HG03520 (cell line): ENCODE results near the gene LGALS3BP.

Experiments
- ATAC-seq: cut with Tn5 transposase; IDR thresholded peaks from one replicate; pipeline ENCODE4 v1.9.1; 2021; ENCODE audit warnings: mild to moderate bottlenecking, moderate library complexity; ENCODE audit not compliant: unreplicated experiment

LGALS3BP gene

GRCh38 chr17:78986649-78987328 is 7.1 kb upstream of the LGALS3BP start:
- ATAC-seq, result no peak

DNA sequence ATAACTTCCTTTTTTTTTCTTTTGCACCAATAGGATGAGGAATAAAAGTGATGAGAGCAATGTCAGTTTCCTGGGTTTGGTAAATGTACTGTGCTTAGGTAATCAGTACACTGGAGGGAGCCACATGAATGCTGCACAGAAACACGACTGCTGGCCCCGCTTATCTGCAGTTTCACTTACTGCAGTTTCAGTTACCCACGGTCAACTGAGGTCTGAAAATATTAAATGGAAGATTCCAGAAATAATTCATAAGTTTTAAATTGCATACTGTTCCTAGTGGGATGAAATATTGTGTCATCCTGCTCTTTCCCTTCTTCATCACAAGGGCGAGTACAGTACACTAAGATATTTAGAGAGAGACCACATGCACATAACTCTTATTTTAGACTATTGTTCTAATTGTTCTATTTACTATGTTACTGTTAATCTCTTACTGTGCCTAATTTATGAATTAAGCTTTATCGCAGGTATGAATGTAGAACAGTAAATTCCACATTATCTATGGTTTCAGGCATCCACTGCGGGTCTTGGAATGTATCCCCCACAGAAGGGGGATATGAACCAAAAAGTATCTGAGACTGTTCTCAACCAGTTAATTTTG is 6.4 kb upstream of the LGALS3BP start:
- ATAC-seq, result no peak

DNA sequence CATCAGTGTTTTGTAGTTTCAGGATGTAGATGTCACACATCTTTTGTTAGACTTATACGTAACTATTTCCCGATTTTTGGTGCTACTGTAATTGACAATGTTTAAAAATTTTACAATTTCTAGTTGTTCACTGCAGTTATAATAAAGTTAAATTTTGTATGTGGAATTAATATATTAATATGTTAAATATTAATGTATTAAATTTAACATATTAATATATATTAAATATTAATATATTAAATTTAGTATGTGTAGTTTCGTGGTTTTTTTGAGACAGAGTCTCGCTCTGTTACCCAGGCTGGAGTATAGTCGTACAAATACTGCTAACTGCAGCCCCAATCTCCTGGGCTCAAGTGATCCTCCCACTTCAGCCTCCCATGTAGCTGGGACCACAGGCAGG is 5.7 kb upstream of the LGALS3BP start:
- ATAC-seq, result no peak

- no peak for ATAC-seq
Observed at GRCh38 chr17:78981010-78981888, 1.5 kb upstream of the LGALS3BP start.

GRCh38 chr17:78980624-78980972 is 875 bp upstream of the LGALS3BP start:
- ATAC-seq, result no peak

- no peak for ATAC-seq
Observed at GRCh38 chr17:78977997-78978973, 1.4 kb downstream of the LGALS3BP start.

DNA sequence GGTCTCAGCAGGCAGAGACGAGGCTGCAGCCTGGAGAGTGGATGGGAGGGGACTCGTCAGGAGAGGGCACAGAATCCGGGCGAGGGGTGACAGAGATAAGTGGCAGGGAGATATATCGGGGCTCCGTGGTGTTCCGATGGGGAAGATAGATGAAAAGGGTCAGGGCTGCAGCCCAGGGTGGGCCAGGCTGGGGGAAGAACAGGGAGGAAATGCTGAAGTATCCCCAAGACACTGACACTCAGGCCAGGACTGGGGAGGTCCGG is 2.1 kb downstream of the LGALS3BP start:
- ATAC-seq, result no peak

DNA sequence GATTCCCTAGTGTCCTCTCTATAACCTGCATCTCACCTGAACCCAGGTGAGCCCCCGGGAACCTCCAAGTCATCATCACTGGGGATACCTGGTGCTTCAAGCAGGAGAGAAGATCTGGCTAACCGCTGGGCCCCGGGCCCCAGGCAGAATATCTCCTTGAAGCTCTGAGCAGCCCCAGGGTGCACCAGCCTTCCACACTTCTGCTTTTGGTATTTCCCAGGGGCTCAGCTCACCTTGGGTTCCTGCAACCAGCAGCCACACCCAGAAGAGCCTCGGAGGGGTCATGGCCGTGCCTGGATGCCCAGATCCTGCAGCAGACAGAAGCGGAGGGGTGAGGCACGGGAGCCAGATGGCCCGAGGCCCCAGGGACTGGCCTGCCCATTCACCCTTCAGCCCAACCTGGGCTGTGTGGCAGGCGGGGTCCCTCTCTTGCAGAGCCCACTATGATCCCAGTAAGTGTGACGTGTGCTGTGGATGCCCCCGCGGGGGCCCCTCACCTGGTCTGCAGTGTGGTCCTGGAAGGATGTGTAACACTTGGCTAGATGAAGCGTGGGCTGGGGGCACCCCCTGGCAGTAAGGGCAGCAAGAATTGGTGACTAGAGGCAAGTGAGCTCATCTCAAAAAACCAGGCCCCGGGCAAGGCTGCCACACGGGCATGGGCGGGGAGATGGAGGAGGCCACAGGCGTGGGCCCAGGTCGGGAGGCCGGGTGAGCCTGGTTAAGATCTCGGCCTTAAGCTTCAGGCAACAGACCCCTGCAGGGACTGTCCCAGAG is 2.6 kb downstream of the LGALS3BP start:
- ATAC-seq, result no peak

DNA sequence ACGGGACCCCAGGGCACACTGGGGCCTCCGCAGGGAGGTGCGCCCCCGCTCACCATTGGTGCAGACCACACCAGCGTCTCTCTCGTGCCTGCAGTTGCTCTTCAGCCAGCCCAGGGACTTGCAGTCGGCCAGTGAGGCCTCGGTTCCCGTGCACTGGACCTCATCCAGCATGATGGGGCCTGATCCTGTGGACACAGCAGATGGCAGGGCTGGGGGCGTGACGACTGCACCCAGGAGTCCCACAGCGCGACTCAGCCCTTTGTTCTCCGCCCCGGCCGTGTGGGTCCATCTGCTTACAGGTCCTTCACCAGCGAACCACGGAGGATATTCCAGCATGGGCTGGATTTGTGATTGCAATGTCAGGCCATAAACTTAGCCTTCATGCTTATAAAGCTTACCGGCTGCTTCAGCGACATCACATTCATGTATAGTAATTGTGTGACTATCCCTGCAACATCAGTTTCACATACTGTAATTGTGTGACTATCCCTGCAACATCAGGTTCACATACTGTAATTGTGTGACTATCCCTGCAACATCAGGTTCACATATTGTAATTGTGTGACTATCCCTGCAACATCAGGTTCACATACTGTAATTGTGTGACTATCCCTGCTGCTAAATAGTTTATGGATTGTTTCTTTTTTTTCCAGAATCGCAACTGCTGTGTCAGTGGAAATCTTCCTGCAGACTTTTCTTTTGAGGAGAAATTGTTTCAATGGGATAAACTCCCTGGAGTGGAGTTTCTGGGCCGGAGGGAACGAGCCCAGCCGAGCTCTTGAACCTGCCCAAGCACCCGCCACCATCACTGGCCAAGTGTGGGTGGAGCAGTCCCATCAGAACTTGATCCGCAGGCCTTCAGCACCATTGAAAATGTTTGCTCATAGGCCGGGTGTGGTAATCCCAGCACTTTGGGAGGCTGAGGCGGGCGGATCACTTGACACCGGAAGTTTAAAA is 4.8 kb downstream of the LGALS3BP start:
- no peak for ATAC-seq

- ATAC-seq, result no peak
Observed at GRCh38 chr17:78973792-78974520, 5.8 kb downstream of the LGALS3BP start.

DNA sequence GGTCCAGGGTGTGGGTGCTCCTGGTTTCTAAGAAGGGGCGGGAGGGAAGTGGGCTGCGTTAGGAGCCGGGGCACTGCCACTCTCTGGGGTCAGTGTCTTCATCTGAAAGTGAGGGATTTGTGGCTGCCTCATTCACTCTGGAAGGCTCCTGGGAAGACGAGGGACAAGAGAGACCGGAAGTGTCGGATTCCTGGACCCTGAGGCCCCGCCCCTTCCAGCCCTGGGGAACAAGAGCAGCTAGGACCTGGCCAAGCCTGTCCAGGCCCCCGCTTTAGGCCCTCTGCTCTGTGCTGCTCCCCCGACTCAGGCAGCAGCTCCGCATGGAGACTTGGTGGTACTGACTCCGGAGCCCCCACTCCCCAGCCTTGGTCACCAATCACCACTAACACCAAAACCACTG is 6.5 kb downstream of the LGALS3BP start:
- no peak for ATAC-seq

DNA sequence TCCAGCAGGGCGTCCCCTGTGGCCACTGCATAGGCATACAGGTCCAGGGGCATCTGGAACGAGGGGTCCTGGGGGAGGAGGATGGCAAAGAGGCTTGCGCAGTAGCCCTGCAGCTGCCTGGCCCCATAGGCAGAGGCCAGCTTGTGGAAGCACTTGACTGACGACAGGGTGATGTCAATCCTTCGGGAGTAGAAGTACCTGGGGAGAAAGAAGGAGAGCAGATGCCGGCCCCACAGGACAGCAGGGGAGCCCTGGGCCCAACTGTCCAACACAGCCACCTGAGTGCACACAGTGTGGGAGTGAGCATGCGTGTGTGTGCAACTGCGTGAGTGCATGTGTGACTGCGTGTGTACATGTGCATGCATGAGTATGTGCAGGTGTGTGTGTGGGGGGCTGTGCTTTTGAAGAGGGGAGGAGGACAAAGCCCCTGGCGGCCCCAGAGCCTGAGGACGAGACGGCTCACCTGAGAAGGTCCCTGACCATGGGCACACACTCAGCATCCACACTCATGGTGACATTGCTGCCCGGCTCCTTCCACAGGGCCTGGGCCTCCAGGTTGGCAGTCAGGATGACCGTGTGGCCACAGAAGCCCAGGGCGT is 7.1 kb downstream of the LGALS3BP start:
- no peak for ATAC-seq

DNA sequence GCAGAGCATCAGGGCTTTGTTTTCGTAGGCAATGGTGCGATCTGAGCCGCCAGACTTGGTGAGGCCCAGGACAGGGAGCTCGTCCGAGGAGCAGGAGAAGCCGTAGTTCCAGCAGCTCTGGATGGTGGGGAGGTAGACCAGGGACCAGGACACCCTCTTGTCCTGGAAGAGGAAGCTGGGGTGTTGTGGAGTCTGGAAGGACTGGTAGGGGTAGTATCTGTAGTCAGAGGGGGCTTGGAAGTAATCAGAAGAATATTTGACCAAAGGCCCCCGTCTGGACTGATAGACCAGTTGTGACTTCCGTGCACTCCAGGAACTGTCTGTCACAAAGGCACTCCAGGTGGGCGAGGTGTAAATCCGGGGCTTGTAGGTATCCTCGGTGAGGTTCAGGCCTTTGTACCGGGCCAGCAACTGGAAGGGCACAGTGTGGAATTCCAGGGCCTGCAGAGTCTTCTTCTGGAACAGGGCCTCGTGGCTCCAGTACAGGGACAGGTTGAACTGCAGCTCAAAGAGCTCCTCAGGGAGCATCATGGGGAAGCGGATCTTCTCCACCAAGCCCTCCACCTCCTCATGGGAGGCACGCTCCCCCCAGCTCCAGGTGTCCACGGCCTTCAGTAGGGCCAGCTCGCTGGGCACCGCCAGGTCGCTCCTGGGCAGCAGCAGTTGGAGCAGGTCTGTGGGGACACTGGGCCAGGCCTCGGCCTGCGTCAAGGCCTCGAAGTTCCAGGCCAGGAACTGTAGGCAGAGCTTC is 7.8 kb downstream of the LGALS3BP start:
- ATAC-seq, result no peak

- no peak for ATAC-seq
Observed at GRCh38 chr17:78970834-78971755, 8.6 kb downstream of the LGALS3BP start.

DNA sequence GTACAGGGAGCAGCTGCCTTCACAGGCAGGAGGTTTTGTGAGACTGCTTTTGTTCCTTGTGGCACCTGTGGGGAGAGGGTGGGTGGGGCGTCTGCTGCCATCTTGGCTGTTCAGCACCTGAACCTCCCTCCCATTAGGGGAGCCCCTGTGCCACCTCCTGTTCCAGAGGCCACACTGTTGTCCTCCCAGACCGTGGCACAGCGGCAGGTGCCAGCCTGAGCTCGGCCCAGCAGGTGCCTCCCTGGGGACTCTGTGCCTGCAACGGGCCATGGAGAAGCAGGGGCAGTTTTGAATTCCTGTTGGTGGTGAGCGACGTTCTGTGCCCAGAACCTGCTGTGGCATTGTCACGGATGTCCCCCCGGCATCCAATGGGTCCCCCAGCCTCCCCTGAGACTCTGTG is 9.9 kb downstream of the LGALS3BP start:
- ATAC-seq, result no peak

DNA sequence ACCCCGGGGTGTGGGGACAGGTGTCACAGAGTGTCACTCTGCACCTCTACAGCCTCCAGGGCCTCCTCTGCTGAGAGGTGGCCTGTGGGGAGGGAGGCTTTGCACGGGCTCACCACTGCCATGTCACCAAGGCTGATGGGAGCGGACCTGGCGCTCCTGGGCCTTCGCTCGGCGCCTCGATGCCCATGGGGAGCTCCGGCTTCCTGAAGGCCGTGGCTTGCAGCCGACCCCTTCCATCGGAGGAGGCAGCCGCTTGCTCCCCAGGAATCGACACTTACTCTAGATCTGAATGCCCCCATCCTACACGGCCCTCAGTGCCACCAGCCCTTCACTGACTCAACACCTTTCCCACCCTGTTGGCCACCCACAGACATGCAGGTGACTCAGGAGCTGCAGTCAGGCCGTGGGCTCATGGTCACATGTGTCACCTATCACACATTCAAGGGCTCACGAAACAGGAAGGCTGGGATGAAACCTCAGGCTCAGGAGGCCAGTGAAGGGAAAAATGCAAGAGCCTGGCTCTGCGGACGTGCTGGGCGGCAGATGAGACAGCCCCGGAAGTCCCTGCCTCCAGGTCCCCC is 11.9 kb downstream of the LGALS3BP start:
- no peak for ATAC-seq
